ENCODE data around the gene NLK. TPM values are rescaled to one million over a fixed set of nuclear protein-coding genes. Genes with fewer than 3 reads are reported as not detected.

Gene NLK
- total RNA-seq, 4 donors from 2014 or later: 6.2 to 40.5 (median 29.9) TPM

GRCh38 chr17:28141313-28141712 is 98.8 kb downstream of the NLK start:
- H3K4me1 ChIP-seq: no peaks in the 10 kb centered on the region
- WGBS, 2 donors (ENCODE audit: low coverage in 1 of 2): 90 to 91% methylated on average over 3 of the region's 3 CpGs
- no peak overlapping the region for H3K27ac ChIP-seq
- in situ Hi-C loops (cut with MboI; ENCODE audit: low pct_ligation_motif_present in 1 of 4, low pct_unique_long_range_greater_than_20kb in 1 of 4, low sequenced_read_pairs in 3 of 4) (loop anchor here in 1 of 4 donors (25.0 kb wide), 1 partner anchor 104 kb away; the partner anchor contains the start of gene NLK), intact Hi-C loops (cut with DNase I; ENCODE audit: low total_unique reads) (no loop called here)
- TF ChIP-seq CTCF (IDR thresholded peaks at IDR 0.05): no peak
- TF ChIP-seq POLR2A (IDR thresholded peaks at IDR 0.05): no peak
- TF ChIP-seq EP300 (IDR thresholded peaks at IDR 0.05; ENCODE audit: low read depth): no peak
- no peak for DNase-seq
- H3K36me3 ChIP-seq: peaks cover 0 to 3% (median 0%) of the 10 kb centered on the region in 4 donors
- H3K27me3 ChIP-seq: no peaks in the 10 kb centered on the region
- no peaks in the 10 kb centered on the region for H3K9me3 ChIP-seq
- no peak overlapping the region for H3K4me3 ChIP-seq

DNA sequence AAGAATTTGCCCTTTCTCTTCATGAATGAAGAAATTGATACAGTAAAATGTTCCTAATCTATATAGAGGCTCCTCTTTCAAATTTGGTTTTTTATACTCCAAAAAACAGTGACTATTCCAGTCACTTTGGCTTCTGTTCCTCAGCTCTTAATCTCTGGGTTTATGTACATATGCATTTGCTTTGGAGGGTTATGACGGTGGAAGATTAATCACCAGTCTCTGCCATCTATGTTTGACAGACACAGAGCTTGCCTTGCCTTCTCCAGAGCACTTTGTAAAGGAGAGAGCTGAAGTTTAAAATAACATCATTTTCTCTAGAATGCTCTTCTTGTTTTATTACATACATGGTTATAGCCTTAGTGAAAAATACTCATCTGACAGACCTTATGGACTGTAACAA is 99.3 kb downstream of the NLK start:
- TF ChIP-seq EP300 (IDR thresholded peaks at IDR 0.05; ENCODE audit: low read depth) (no peak), POLR2A (IDR thresholded peaks at IDR 0.05) (no peak), CTCF (IDR thresholded peaks at IDR 0.05) (no peak), POLR2AphosphoS5 (IDR thresholded peaks at IDR 0.05) (no peak)
- no peaks in the 10 kb centered on the region for H3K4me1 ChIP-seq
- no peaks in the 10 kb centered on the region for H3K27me3 ChIP-seq
- no peak for DNase-seq
- H3K9me3 ChIP-seq: no peaks in the 10 kb centered on the region
- in situ Hi-C loops (cut with MboI; ENCODE audit: low pct_ligation_motif_present in 1 of 4, low pct_unique_long_range_greater_than_20kb in 1 of 4, low sequenced_read_pairs in 3 of 4) (loop anchor here in 1 of 4 donors (25.0 kb wide), 1 partner anchor 104 kb away; the partner anchor contains the start of gene NLK), intact Hi-C loops (cut with DNase I; ENCODE audit: low total_unique reads) (no loop called here)
- no peaks in the 10 kb centered on the region for H3K36me3 ChIP-seq
- no peak overlapping the region for H3K4me3 ChIP-seq
- WGBS, 2 donors (ENCODE audit: low coverage in 1 of 2): 96 to 100% methylated on average over 1 of the region's 1 CpG
- H3K27ac ChIP-seq: no peak overlapping the region

GRCh38 chr17:28142305-28142704 is 99.8 kb downstream of the NLK start:
- no peak for DNase-seq
- H3K27me3 ChIP-seq: no peaks in the 10 kb centered on the region
- intact Hi-C loops (cut with DNase I; ENCODE audit: low total_unique reads) (no loop called here), in situ Hi-C loops (cut with MboI; ENCODE audit: low pct_ligation_motif_present in 1 of 4, low pct_unique_long_range_greater_than_20kb in 1 of 4, low sequenced_read_pairs in 3 of 4) (loop anchor here in 1 of 4 donors (25.0 kb wide), 1 partner anchor 105 kb away; the partner anchor contains the start of gene NLK)
- H3K27ac ChIP-seq: no peak overlapping the region
- H3K4me3 ChIP-seq: no peak overlapping the region
- 82 to 83% methylated on average over 5 of the region's 5 CpGs for WGBS, 2 donors (ENCODE audit: low coverage in 1 of 2)
- H3K36me3 ChIP-seq: no peaks in the 10 kb centered on the region
- no peak for TF ChIP-seq POLR2A (IDR thresholded peaks at IDR 0.05)
- TF ChIP-seq POLR2AphosphoS5 (IDR thresholded peaks at IDR 0.05): no peak
- no peak for TF ChIP-seq EP300 (IDR thresholded peaks at IDR 0.05; ENCODE audit: low read depth)
- no peak for TF ChIP-seq CTCF (IDR thresholded peaks at IDR 0.05)
- no peaks in the 10 kb centered on the region for H3K9me3 ChIP-seq
- H3K4me1 ChIP-seq: no peaks in the 10 kb centered on the region

DNA sequence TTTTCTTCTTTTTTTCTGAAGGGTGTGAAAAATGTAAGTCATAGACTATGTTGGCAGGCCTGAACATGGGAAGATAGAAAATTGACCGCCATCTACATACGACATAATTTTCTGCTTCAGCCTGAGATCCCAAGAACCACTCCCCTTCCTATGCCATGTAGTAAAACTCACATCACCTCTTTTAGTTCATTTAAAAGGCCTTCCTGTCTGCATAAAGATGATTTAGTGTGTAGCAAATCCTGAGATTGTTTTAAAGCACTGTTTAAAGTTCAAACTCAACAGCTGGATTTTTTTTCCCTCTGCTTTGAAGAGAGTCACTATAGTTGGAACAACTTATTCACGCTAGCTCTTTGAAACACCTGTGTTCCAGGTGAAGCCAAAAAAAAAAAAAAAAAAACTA is 101.5 kb downstream of the NLK start:
- no peaks in the 10 kb centered on the region for H3K36me3 ChIP-seq
- DNase-seq: no peak
- no peaks in the 10 kb centered on the region for H3K27me3 ChIP-seq
- 40 to 45% methylated on average over 3 of the region's 3 CpGs for WGBS, 2 donors (ENCODE audit: low coverage in 1 of 2)
- TF ChIP-seq EP300 (IDR thresholded peaks at IDR 0.05; ENCODE audit: low read depth) (no peak), POLR2AphosphoS5 (IDR thresholded peaks at IDR 0.05) (no peak), POLR2A (IDR thresholded peaks at IDR 0.05) (no peak), CTCF (IDR thresholded peaks at IDR 0.05) (no peak)
- no peaks in the 10 kb centered on the region for H3K9me3 ChIP-seq
- intact Hi-C loops (cut with DNase I; ENCODE audit: low total_unique reads) (no loop called here), in situ Hi-C loops (cut with MboI; ENCODE audit: low pct_ligation_motif_present in 1 of 4, low pct_unique_long_range_greater_than_20kb in 1 of 4, low sequenced_read_pairs in 3 of 4) (loop anchor here in 1 of 4 donors (25.0 kb wide), 1 partner anchor 107 kb away; the partner anchor contains the start of gene NLK)
- H3K4me3 ChIP-seq: no peak overlapping the region
- no peaks in the 10 kb centered on the region for H3K4me1 ChIP-seq
- no peak overlapping the region for H3K27ac ChIP-seq

All from transverse colon (tissue), 4 donors.